K562 (cell line): ENCODE measurements around the gene RIC3. TPM values are rescaled to one million over a fixed set of nuclear protein-coding genes. Genes with fewer than 3 reads are reported as not detected.

ENCODE experiments used
- ATAC-seq: fragments of 200-7000 bp; cut with Tn5 transposase; 3 replicates; pipeline ENCODE4 v1.9.1; 2020; ENCODE audit warnings: moderate library complexity
- BruUV-seq: library from RNA; stranded (reverse); fragments of 400-500 nt; replicated peaks from 2 replicates; lab custom pipeline; 2021; lab: Mats Ljungman, UMichigan
- CTCF ChIA-PET: fragments of 300-600 bp; formaldehyde crosslinking; extraction: SDS; loops from one replicate; lab custom pipeline; 2021; ENCODE audit warnings: low intra/inter-chr PET ratio; lab: Yijun Ruan, JAX
- POLR2A ChIA-PET: fragments of 300-600, 350-650 bp; sonication (Branson Sonifier 250); formaldehyde crosslinking; extraction: SDS; loops from one replicate; lab custom pipeline; 2021; ENCODE audit warnings: antibody characterized with exemption, inconsistent platforms; lab: Yijun Ruan, JAX
- DNase-seq, 4 experiments: peaks; one replicate each; pipeline versions ENCODE4 v3.0.0 to v3.0.0-alpha.2; 2011 to 2018; ENCODE audit warnings: low spot score in 3 of 4, mixed read lengths in 3 of 4; ENCODE audit errors: extremely low read depth in 1 of 4
- FAIRE-seq: peaks from 2 replicates; lab custom pipeline; 2011; peaks lifted over from hg19 to GRCh38; lab: Jason Lieb, UNC
- H2AFZ ChIP-seq: 2 replicates; pipeline ENCODE4 v1.6.0; 2011; ENCODE audit warnings: low read depth, low read length, control low read depth, inconsistent platforms
- H3K27ac ChIP-seq: fragments of 200-600 bp; 3 replicates; pipeline ENCODE4 v1.8.0; 2011; ENCODE audit warnings: low read depth, mild to moderate bottlenecking, control low read depth, inconsistent platforms, low read length, moderate library complexity, mixed read lengths; ENCODE audit errors: extremely low read depth
- H3K27me3 ChIP-seq, 2 experiments: fragments of 300-600 bp in 1 of 2; 2 replicates in 1 of 2; 3 replicates in 1 of 2; pipeline versions ENCODE4 v1.6.0 to v1.8.0; 2011; ENCODE audit warnings: inconsistent platforms in 2 of 2, low read length in 2 of 2, mild to moderate bottlenecking in 1 of 2, mixed read lengths in 1 of 2, moderate library complexity in 1 of 2; ENCODE audit not compliant: control insufficient read depth in 2 of 2, insufficient read depth in 2 of 2
- H3K36me3 ChIP-seq: fragments of 300-600 bp; 3 replicates; pipeline ENCODE4 v1.8.0; 2011; ENCODE audit warnings: mild to moderate bottlenecking, low read length, inconsistent platforms; ENCODE audit not compliant: control insufficient read depth, insufficient read depth
- H3K4me1 ChIP-seq, 2 experiments: fragments of 200-600 bp in 1 of 2; replicated peaks in 1 of 2; 2 replicates in 1 of 2; 3 replicates in 1 of 2; pipeline versions ENCODE4 v1.5.1 to v1.8.0; 2011; ENCODE audit warnings: inconsistent platforms in 2 of 2, low read length in 2 of 2, mild to moderate bottlenecking in 1 of 2, mixed read lengths in 1 of 2, moderate library complexity in 1 of 2; ENCODE audit not compliant: control insufficient read depth in 2 of 2, insufficient read depth in 2 of 2
- H3K4me2 ChIP-seq: 2 replicates; pipeline ENCODE4 v1.6.1; 2011; ENCODE audit warnings: low read length, control low read depth, inconsistent platforms, mixed read lengths; ENCODE audit not compliant: insufficient read depth
- H3K4me3 ChIP-seq: fragments of 200-600 bp; sonication (generic), shearing (Covaris generic); 2 replicates; pipeline ENCODE4 v1.5.1; 2016; ENCODE audit warnings: control low read depth, inconsistent platforms
- H3K79me2 ChIP-seq: fragments of 200-600 bp; 3 replicates; pipeline ENCODE4 v1.8.0; 2011; ENCODE audit warnings: low read length, inconsistent platforms; ENCODE audit not compliant: control insufficient read depth, insufficient read depth
- H3K9ac ChIP-seq, 2 experiments: 2 replicates each; pipeline versions ENCODE4 v1.6.0 to v1.6.1; 2011; ENCODE audit warnings: low read depth in 2 of 2, low read length in 2 of 2, control low read depth in 1 of 2, inconsistent platforms in 1 of 2, mild to moderate bottlenecking in 1 of 2, mixed read lengths in 1 of 2; ENCODE audit not compliant: insufficient read depth in 1 of 2
- H3K9me1 ChIP-seq: one replicate; pipeline ENCODE4 v1.6.0; 2011; ENCODE audit warnings: inconsistent platforms, mild to moderate bottlenecking, low read length, moderate library complexity; ENCODE audit not compliant: control insufficient read depth, insufficient read depth
- H3K9me3 ChIP-seq: replicated peaks from 2 replicates; pipeline ENCODE4 v1.5.1; 2011; ENCODE audit warnings: low read depth, low read length, inconsistent platforms; ENCODE audit not compliant: control insufficient read depth, insufficient read depth
- H4K20me1 ChIP-seq: replicated peaks from 2 replicates; pipeline ENCODE4 v1.6.1; 2011; ENCODE audit warnings: low read length, inconsistent platforms, mixed read lengths; ENCODE audit not compliant: control insufficient read depth, insufficient read depth
- BRD9 ChIP-seq: fragments of 450-650 bp; IDR thresholded peaks from 2 replicates; pipeline ENCODE4 v1.6.1; 2018; ENCODE audit warnings: low read depth; ENCODE audit not compliant: partially characterized antibody
- ETS2 ChIP-seq: IDR thresholded peaks from 2 replicates; pipeline ENCODE4 v1.6.1; 2016; ENCODE audit warnings: borderline replicate concordance, missing genetic modification characterization, mild to moderate bottlenecking, moderate library complexity, missing compliant biosample characterization; ENCODE audit not compliant: poor library complexity, severe bottlenecking
- HNRNPLL ChIP-seq: fragments of 200-400 bp; formaldehyde crosslinking; IDR thresholded peaks from 2 replicates; pipeline ENCODE4 v1.6.1; 2017; ENCODE audit warnings: low read length, low read depth, mild to moderate bottlenecking; ENCODE audit not compliant: poor library complexity, severe bottlenecking
- NELFE ChIP-seq: IDR thresholded peaks from 2 replicates; pipeline ENCODE4 v1.6.1; 2011; ENCODE audit warnings: mild to moderate bottlenecking; ENCODE audit not compliant: insufficient read depth, insufficient read length
- NFIX ChIP-seq: fragments of 250-450 bp; sonication (Bioruptor Pico); IDR thresholded peaks from 2 replicates; pipeline ENCODE4 v1.4.0; 2020; ENCODE audit warnings: low read depth, mild to moderate bottlenecking, moderate library complexity
- PHB2 ChIP-seq: fragments of 450-650 bp; IDR thresholded peaks from 2 replicates; pipeline ENCODE4 v1.6.1; 2017; ENCODE audit warnings: low read depth
- PHF8 ChIP-seq: fragments of 200-600 bp; sonication (generic); IDR thresholded peaks from 2 replicates; pipeline ENCODE4 v1.6.1; 2012; ENCODE audit warnings: mixed run types, mild to moderate bottlenecking, inconsistent platforms, low read length, moderate library complexity, borderline replicate concordance
- POLR2H ChIP-seq: IDR thresholded peaks from 2 replicates; pipeline ENCODE4 v1.6.1; 2016; ENCODE audit warnings: missing genetic modification characterization, low read depth, mild to moderate bottlenecking, control low read depth, missing compliant biosample characterization, moderate library complexity
- TAF15 ChIP-seq: fragments of 200-400 bp; formaldehyde crosslinking; IDR thresholded peaks from 2 replicates; pipeline ENCODE4 v1.6.1; 2017; ENCODE audit warnings: mild to moderate bottlenecking, low read depth, low read length, moderate library complexity
- TFAP4 ChIP-seq: sonication (generic); formaldehyde crosslinking; IDR thresholded peaks from 2 replicates; pipeline ENCODE4 v1.8.0; 2022; ENCODE audit warnings: missing genetic modification reagents, mild to moderate bottlenecking, moderate library complexity, borderline replicate concordance
- ZNF263 ChIP-seq: sonication (generic); formaldehyde crosslinking; IDR thresholded peaks from 2 replicates; pipeline ENCODE4 v1.8.0; 2022; ENCODE audit warnings: mild to moderate bottlenecking, missing genetic modification reagents, borderline replicate concordance
- WGBS: fragments of 100-300 bp; shearing (Covaris generic); methylation state at CpG from one replicate; pipeline ENCODE4 v1.1.6; 2016; ENCODE audit warnings: low coverage, mixed read lengths; ENCODE audit not compliant: insufficient coverage; ENCODE audit errors: missing lambda C conversion rate; 5-methylcytosine and 5-hydroxymethylcytosine counted together
- in situ Hi-C: fragments of 300-500 bp; cut with MboI; formaldehyde crosslinking; loops from 4 replicates; pipeline ENCODE4 v1.15.0; 2018; ENCODE audit warnings: inconsistent platforms, mixed read lengths
- intact Hi-C: fragments of 100-400 bp; cut with micrococcal nuclease; formaldehyde crosslinking; loops from 2 replicates; pipeline ENCODE4 v1.14.2; 2022
- polyA plus RNA-seq, 8 experiments: library from polyadenylated mRNA; depleted of rRNA in 4 of 8; stranded (reverse) in 5 of 8; unstranded in 3 of 8; fragments of >200 nt; fragmentation: Nextera tagmentation in 2 of 8; fragmentation: Illumina TruSeq in 1 of 8; extraction: Ambion mirVana in 2 of 8; extraction: Trizol in 1 of 8; gene quantifications; 2 replicates each; pipeline versions ENCODE4 v1.2.1 to v1.2.3, GENCODE V29; 2011 to 2014; ENCODE audit warnings: inconsistent platforms in 1 of 8, missing spikeins in 1 of 8
- total RNA-seq, 7 experiments: library from RNA; depleted of rRNA in 6 of 7; stranded (reverse); fragments of >200 nt in 6 of 7; fragmentation: Illumina TruSeq in 2 of 7; extraction: Trizol in 2 of 7; gene quantifications; 2 replicates each; pipeline versions ENCODE4 v1.2.1 to v1.2.3, GENCODE V29; 2011 to 2021; ENCODE audit warnings: low replicate concordance in 1 of 7
- TF ChIP-seq, protein P1 (sequence below): sonication (generic); formaldehyde crosslinking; IDR thresholded peaks from 2 replicates; pipeline ENCODE4 v1.8.1; 2023; ENCODE audit warnings: mild to moderate bottlenecking, missing genetic modification reagents, moderate library complexity
- TF ChIP-seq, protein P2 (sequence below), 3 experiments: IDR thresholded peaks in 2 of 3; conservative IDR thresholded peaks in 1 of 3; 2 replicates each; pipeline ENCODE4 v1.5.1; 2011 to 2012; ENCODE audit warnings: low read length in 3 of 3, mild to moderate bottlenecking in 3 of 3, control low read depth in 2 of 3, improper control_type of control experiment in 1 of 3, inconsistent platforms in 1 of 3, low read depth in 1 of 3, mixed read lengths in 1 of 3, moderate library complexity in 1 of 3; ENCODE audit not compliant: insufficient read depth in 2 of 3
- TF ChIP-seq, protein P3 (sequence below): sonication (generic); IDR thresholded peaks from 2 replicates; pipeline ENCODE4 v1.6.1; 2016

Gene RIC3
- total and polyA plus RNA-seq, 9 of the 15 experiments (the other 6 are each of a cell fraction or from before 2014, with no cell fraction given), result 0.03 to 0.16 (median 0.05) TPM; not detected in 4

DNA sequence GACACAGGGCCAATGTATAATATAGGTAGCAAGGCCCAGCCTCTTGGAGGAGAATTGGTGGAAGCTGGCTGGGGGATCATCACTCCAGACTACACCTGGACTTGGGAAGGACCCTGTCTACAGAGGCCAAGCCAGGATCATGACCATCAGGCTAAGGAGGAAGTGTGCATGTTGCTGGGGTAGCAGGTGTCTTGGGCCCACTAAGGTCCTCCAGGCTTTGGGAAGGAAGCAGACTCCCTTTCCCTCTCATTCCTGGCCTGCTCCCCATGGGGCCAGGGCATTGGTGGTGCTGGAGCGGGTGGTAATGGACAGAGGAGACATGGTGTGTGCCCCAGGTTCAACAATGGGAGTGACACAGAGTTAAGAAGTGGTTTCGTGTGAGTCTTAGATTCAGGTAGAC lies 103.8 kb downstream of the RIC3 start:
- ATAC-seq (no peak), FAIRE-seq (no peak), DNase-seq (no peak)
- no peak overlapping the region for H2AFZ ChIP-seq
- no peaks in the 10 kb centered on the region for H3K9me1 ChIP-seq
- H3K79me2 ChIP-seq, result no peaks in the 10 kb centered on the region
- ChIA-PET POLR2A (no interaction called here), CTCF (no interaction called here)
- H4K20me1 ChIP-seq, result peaks cover 8% of the 10 kb centered on the region
- intact Hi-C loops (no loop called here), in situ Hi-C loops (no loop called here)
- H3K4me3 ChIP-seq, result no peak overlapping the region
- no TSS peak for BruUV-seq
- H3K36me3 ChIP-seq, result no peaks in the 10 kb centered on the region
- peaks cover 16 to 80% of the 10 kb centered on the region in 2 experiments for H3K27me3 ChIP-seq
- peaks cover 8 to 9% of the 10 kb centered on the region in 2 experiments; a peak in 2 of 5 replicates for H3K4me1 ChIP-seq
- H3K4me2 ChIP-seq, result no peak overlapping the region
- 8% methylated on average over 2 of the region's 2 CpGs for WGBS
- no peak overlapping the region for H3K9ac ChIP-seq
- no peaks in the 10 kb centered on the region for H3K9me3 ChIP-seq
- no peak overlapping the region for H3K27ac ChIP-seq
- TF ChIP-seq, protein P1, sequence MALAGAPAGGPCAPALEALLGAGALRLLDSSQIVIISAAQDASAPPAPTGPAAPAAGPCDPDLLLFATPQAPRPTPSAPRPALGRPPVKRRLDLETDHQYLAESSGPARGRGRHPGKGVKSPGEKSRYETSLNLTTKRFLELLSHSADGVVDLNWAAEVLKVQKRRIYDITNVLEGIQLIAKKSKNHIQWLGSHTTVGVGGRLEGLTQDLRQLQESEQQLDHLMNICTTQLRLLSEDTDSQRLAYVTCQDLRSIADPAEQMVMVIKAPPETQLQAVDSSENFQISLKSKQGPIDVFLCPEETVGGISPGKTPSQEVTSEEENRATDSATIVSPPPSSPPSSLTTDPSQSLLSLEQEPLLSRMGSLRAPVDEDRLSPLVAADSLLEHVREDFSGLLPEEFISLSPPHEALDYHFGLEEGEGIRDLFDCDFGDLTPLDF (CRISPR knock-in tag), result no peak
- TF ChIP-seq PHB2, result no peak
- no peak for TF ChIP-seq NFIX (CRISPR knock-in tag)
- TF ChIP-seq TFAP4 (CRISPR knock-in tag), result no peak
- TF ChIP-seq ETS2 (tag), result no peak
- no peak for TF ChIP-seq PHF8
- TF ChIP-seq BRD9, result no peak
- TF ChIP-seq, protein P2, sequence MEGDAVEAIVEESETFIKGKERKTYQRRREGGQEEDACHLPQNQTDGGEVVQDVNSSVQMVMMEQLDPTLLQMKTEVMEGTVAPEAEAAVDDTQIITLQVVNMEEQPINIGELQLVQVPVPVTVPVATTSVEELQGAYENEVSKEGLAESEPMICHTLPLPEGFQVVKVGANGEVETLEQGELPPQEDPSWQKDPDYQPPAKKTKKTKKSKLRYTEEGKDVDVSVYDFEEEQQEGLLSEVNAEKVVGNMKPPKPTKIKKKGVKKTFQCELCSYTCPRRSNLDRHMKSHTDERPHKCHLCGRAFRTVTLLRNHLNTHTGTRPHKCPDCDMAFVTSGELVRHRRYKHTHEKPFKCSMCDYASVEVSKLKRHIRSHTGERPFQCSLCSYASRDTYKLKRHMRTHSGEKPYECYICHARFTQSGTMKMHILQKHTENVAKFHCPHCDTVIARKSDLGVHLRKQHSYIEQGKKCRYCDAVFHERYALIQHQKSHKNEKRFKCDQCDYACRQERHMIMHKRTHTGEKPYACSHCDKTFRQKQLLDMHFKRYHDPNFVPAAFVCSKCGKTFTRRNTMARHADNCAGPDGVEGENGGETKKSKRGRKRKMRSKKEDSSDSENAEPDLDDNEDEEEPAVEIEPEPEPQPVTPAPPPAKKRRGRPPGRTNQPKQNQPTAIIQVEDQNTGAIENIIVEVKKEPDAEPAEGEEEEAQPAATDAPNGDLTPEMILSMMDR (IDR thresholded peaks at IDR 0.05 in 2 of 3, conservative IDR thresholded peaks at IDR 0.05 in 1 of 3; ENCODE audit: insufficient read depth in 2 of 3, low read depth in 1 of 3, low read length in 3 of 3), result no peak
- TF ChIP-seq, protein P3, sequence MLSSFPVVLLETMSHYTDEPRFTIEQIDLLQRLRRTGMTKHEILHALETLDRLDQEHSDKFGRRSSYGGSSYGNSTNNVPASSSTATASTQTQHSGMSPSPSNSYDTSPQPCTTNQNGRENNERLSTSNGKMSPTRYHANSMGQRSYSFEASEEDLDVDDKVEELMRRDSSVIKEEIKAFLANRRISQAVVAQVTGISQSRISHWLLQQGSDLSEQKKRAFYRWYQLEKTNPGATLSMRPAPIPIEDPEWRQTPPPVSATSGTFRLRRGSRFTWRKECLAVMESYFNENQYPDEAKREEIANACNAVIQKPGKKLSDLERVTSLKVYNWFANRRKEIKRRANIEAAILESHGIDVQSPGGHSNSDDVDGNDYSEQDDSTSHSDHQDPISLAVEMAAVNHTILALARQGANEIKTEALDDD, result no peak
- TF ChIP-seq TAF15, result no peak
- no peak for TF ChIP-seq HNRNPLL
- TF ChIP-seq ZNF263 (CRISPR knock-in tag), result no peak
- no peak for TF ChIP-seq POLR2H (tag)
- no peak for TF ChIP-seq NELFE
